ENCODE results near the gene LINC01488.

Gene LINC01488

GRCh38 chr11:69489746-69490365 lies 8.4 kb downstream of the LINC01488 start:
- no peaks in the 10 kb centered on the region for H3K36me3 ChIP-seq (ENCODE audit: control insufficient read depth in 5 of 5, insufficient read depth in 5 of 5, low read length in 5 of 5)
- peaks cover 0 to 6% (median 0%) of the 10 kb centered on the region in 5 donors for H3K27me3 ChIP-seq (ENCODE audit: control insufficient read depth in 5 of 5, insufficient read depth in 4 of 5, low read length in 5 of 5)
- H3K9ac ChIP-seq (ENCODE audit: low read length in 5 of 5) = no peak overlapping the region
- H3K9me3 ChIP-seq (ENCODE audit: control insufficient read depth in 5 of 5, low read length in 5 of 5) = no peaks in the 10 kb centered on the region
- H3K27ac ChIP-seq (ENCODE audit: low read depth, low read length) = no peak overlapping the region
- H3K4me1 ChIP-seq (ENCODE audit: control insufficient read depth in 5 of 5, insufficient read depth in 5 of 5, low read length in 5 of 5) = peaks cover 1 to 30% (median 16%) of the 10 kb centered on the region in 5 donors
- H3K4me3 ChIP-seq (ENCODE audit: low read depth in 1 of 5, low read length in 5 of 5) = no peak overlapping the region

- Histone ChIP-seq H3K9me3 (ENCODE audit: control insufficient read depth in 5 of 5, low read length in 5 of 5) (no peaks in the 10 kb centered on the region), H3K27ac (ENCODE audit: low read depth, low read length) (no peak overlapping the region), H3K4me1 (ENCODE audit: control insufficient read depth in 5 of 5, insufficient read depth in 5 of 5, low read length in 5 of 5) (peaks cover 1 to 37% (median 17%) of the 10 kb centered on the region in 5 donors), H3K36me3 (ENCODE audit: control insufficient read depth in 5 of 5, insufficient read depth in 5 of 5, low read length in 5 of 5) (no peaks in the 10 kb centered on the region), H3K9ac (ENCODE audit: low read length in 5 of 5) (no peak overlapping the region), H3K4me3 (ENCODE audit: low read depth in 1 of 5, low read length in 5 of 5) (no peak overlapping the region), H3K27me3 (ENCODE audit: control insufficient read depth in 5 of 5, insufficient read depth in 4 of 5, low read length in 5 of 5) (peaks cover 0 to 6% (median 0%) of the 10 kb centered on the region in 5 donors)
Observed at GRCh38 chr11:69490516-69490915, 9.1 kb downstream of the LINC01488 start.

- H3K4me1 ChIP-seq (ENCODE audit: control insufficient read depth in 5 of 5, insufficient read depth in 5 of 5, low read length in 5 of 5) = peaks cover 1 to 36% (median 16%) of the 10 kb centered on the region in 5 donors
- H3K4me3 ChIP-seq (ENCODE audit: low read depth in 1 of 5, low read length in 5 of 5) = no peak overlapping the region
Observed at GRCh38 chr11:69491071-69492031, 9.9 kb downstream of the LINC01488 start.

GRCh38 chr11:69492201-69492991 lies 10.9 kb downstream of the LINC01488 start:
- Histone ChIP-seq H3K9ac (ENCODE audit: low read length in 5 of 5) (no peak overlapping the region), H3K9me3 (ENCODE audit: control insufficient read depth in 5 of 5, low read length in 5 of 5) (no peaks in the 10 kb centered on the region), H3K36me3 (ENCODE audit: control insufficient read depth in 5 of 5, insufficient read depth in 5 of 5, low read length in 5 of 5) (no peaks in the 10 kb centered on the region), H3K4me3 (ENCODE audit: low read depth in 1 of 5, low read length in 5 of 5) (no peak overlapping the region), H3K4me1 (ENCODE audit: control insufficient read depth in 5 of 5, insufficient read depth in 5 of 5, low read length in 5 of 5) (peaks cover 0 to 37% (median 15%) of the 10 kb centered on the region in 5 donors), H3K27me3 (ENCODE audit: control insufficient read depth in 5 of 5, insufficient read depth in 4 of 5, low read length in 5 of 5) (peaks cover 0 to 3% (median 0%) of the 10 kb centered on the region in 5 donors), H3K27ac (ENCODE audit: low read depth, low read length) (no peak overlapping the region)

More at GRCh38 chr11:69491071-69492031, 9.9 kb downstream of the LINC01488 start:
- H3K36me3 ChIP-seq (ENCODE audit: control insufficient read depth in 5 of 5, insufficient read depth in 5 of 5, low read length in 5 of 5) = no peaks in the 10 kb centered on the region
- H3K9ac ChIP-seq (ENCODE audit: low read length in 5 of 5) = no peak overlapping the region
- H3K27ac ChIP-seq (ENCODE audit: low read depth, low read length) = no peak overlapping the region
- peaks cover 0 to 3% (median 0%) of the 10 kb centered on the region in 5 donors for H3K27me3 ChIP-seq (ENCODE audit: control insufficient read depth in 5 of 5, insufficient read depth in 4 of 5, low read length in 5 of 5)
- H3K9me3 ChIP-seq (ENCODE audit: control insufficient read depth in 5 of 5, low read length in 5 of 5) = no peaks in the 10 kb centered on the region

GRCh38 chr11:69493931-69494821 lies 12.7 kb downstream of the LINC01488 start:
- H3K4me1 ChIP-seq (ENCODE audit: control insufficient read depth in 5 of 5, insufficient read depth in 5 of 5, low read length in 5 of 5) = peaks cover 0 to 48% (median 24%) of the 10 kb centered on the region in 5 donors
- no peak overlapping the region for H3K27ac ChIP-seq (ENCODE audit: low read depth, low read length)
- no peaks in the 10 kb centered on the region for H3K36me3 ChIP-seq (ENCODE audit: control insufficient read depth in 5 of 5, insufficient read depth in 5 of 5, low read length in 5 of 5)
- no peak overlapping the region for H3K9ac ChIP-seq (ENCODE audit: low read length in 5 of 5)
- peaks cover 0 to 3% (median 0%) of the 10 kb centered on the region in 5 donors for H3K27me3 ChIP-seq (ENCODE audit: control insufficient read depth in 5 of 5, insufficient read depth in 4 of 5, low read length in 5 of 5)
- H3K9me3 ChIP-seq (ENCODE audit: control insufficient read depth in 5 of 5, low read length in 5 of 5) = no peaks in the 10 kb centered on the region
- H3K4me3 ChIP-seq (ENCODE audit: low read depth in 1 of 5, low read length in 5 of 5) = no peak overlapping the region

- no peak overlapping the region for H3K9ac ChIP-seq (ENCODE audit: low read length in 5 of 5)
- H3K4me3 ChIP-seq (ENCODE audit: low read depth in 1 of 5, low read length in 5 of 5) = no peak overlapping the region
- no peaks in the 10 kb centered on the region for H3K36me3 ChIP-seq (ENCODE audit: control insufficient read depth in 5 of 5, insufficient read depth in 5 of 5, low read length in 5 of 5)
- H3K27me3 ChIP-seq (ENCODE audit: control insufficient read depth in 5 of 5, insufficient read depth in 4 of 5, low read length in 5 of 5) = peaks cover 0 to 3% (median 0%) of the 10 kb centered on the region in 5 donors
- no peak overlapping the region for H3K27ac ChIP-seq (ENCODE audit: low read depth, low read length)
- peaks cover 0 to 54% (median 24%) of the 10 kb centered on the region in 5 donors for H3K4me1 ChIP-seq (ENCODE audit: control insufficient read depth in 5 of 5, insufficient read depth in 5 of 5, low read length in 5 of 5)
- H3K9me3 ChIP-seq (ENCODE audit: control insufficient read depth in 5 of 5, low read length in 5 of 5) = no peaks in the 10 kb centered on the region
Observed at GRCh38 chr11:69494851-69495250, 13.4 kb downstream of the LINC01488 start.

GRCh38 chr11:69495441-69496201 lies 14.2 kb downstream of the LINC01488 start:
- no peaks in the 10 kb centered on the region for H3K36me3 ChIP-seq (ENCODE audit: control insufficient read depth in 5 of 5, insufficient read depth in 5 of 5, low read length in 5 of 5)
- H3K9ac ChIP-seq (ENCODE audit: low read length in 5 of 5) = no peak overlapping the region
- no peaks in the 10 kb centered on the region for H3K9me3 ChIP-seq (ENCODE audit: control insufficient read depth in 5 of 5, low read length in 5 of 5)
- no peak overlapping the region for H3K27ac ChIP-seq (ENCODE audit: low read depth, low read length)
- H3K27me3 ChIP-seq (ENCODE audit: control insufficient read depth in 5 of 5, insufficient read depth in 4 of 5, low read length in 5 of 5) = peaks cover 0 to 3% (median 0%) of the 10 kb centered on the region in 5 donors
- peaks cover 0 to 57% (median 24%) of the 10 kb centered on the region in 5 donors for H3K4me1 ChIP-seq (ENCODE audit: control insufficient read depth in 5 of 5, insufficient read depth in 5 of 5, low read length in 5 of 5)
- H3K4me3 ChIP-seq (ENCODE audit: low read depth in 1 of 5, low read length in 5 of 5) = no peak overlapping the region

- Histone ChIP-seq H3K9me3 (ENCODE audit: control insufficient read depth in 5 of 5, low read length in 5 of 5) (no peaks in the 10 kb centered on the region), H3K4me1 (ENCODE audit: control insufficient read depth in 5 of 5, insufficient read depth in 5 of 5, low read length in 5 of 5) (peaks cover 0 to 57% (median 24%) of the 10 kb centered on the region in 5 donors), H3K36me3 (ENCODE audit: control insufficient read depth in 5 of 5, insufficient read depth in 5 of 5, low read length in 5 of 5) (no peaks in the 10 kb centered on the region), H3K9ac (ENCODE audit: low read length in 5 of 5) (no peak overlapping the region), H3K27me3 (ENCODE audit: control insufficient read depth in 5 of 5, insufficient read depth in 4 of 5, low read length in 5 of 5) (peaks cover 0 to 3% (median 0%) of the 10 kb centered on the region in 5 donors), H3K4me3 (ENCODE audit: low read depth in 1 of 5, low read length in 5 of 5) (no peak overlapping the region), H3K27ac (ENCODE audit: low read depth, low read length) (no peak overlapping the region)
Observed at GRCh38 chr11:69496202-69496557, 14.7 kb downstream of the LINC01488 start.
